ENCODE data around the gene CLSTN1. TPM values are rescaled to one million over a fixed set of nuclear protein-coding genes. Genes with fewer than 3 reads are reported as not detected.

Gene CLSTN1
- total RNA-seq, 1 experiment from 2014 or later = 100 TPM

- no peak overlapping the region for H3K14ac ChIP-seq (ENCODE audit: insufficient read depth, low read length)
- H2BK15ac ChIP-seq (ENCODE audit: low read depth, low read length) = no peak overlapping the region
- H3K79me1 ChIP-seq (ENCODE audit: insufficient read depth, low read depth, low read length, poor library complexity, severe bottlenecking) = peaks cover 18% of the 10 kb centered on the region
- no peak overlapping the region for H2AK5ac ChIP-seq (ENCODE audit: insufficient read length, low read length)
- no peak overlapping the region for H4K5ac ChIP-seq (ENCODE audit: insufficient read length, low read depth, low read length)
- no peak overlapping the region for H2BK20ac ChIP-seq (ENCODE audit: low read depth, low read length, poor library complexity, severe bottlenecking)
- Mint-ChIP-seq H3K4me3 (no peak overlapping the region), H3K27ac (no peak overlapping the region; a peak in 1 of 7 replicates), H3K4me1 (peaks cover 8 to 21% of the 10 kb centered on the region in 2 experiments), H3K36me3 (ENCODE audit: insufficient read depth in 1 of 3, low read depth in 3 of 3) (no peaks in the 10 kb centered on the region), H3K27me3 (ENCODE audit: low read depth) (no peaks in the 10 kb centered on the region), H3K9me3 (peaks cover 0 to 2% of the 10 kb centered on the region in 2 experiments; a peak in 1 of 5 replicates)
- H2BK120ac ChIP-seq (ENCODE audit: low read depth, low read length, poor library complexity, severe bottlenecking) = no peak overlapping the region
- no peaks in the 10 kb centered on the region for H4K20me1 ChIP-seq (ENCODE audit: control insufficient read depth, insufficient read depth, insufficient read length)
- H3K9ac ChIP-seq (ENCODE audit: extremely low read depth, insufficient read length, low read length) = no peak overlapping the region
- WGBS (ENCODE audit: extremely low coverage, insufficient read length, low lambda C conversion rate) = no CpG with 5 or more reads among the region's 10 CpGs
- no peak overlapping the region for H3K27ac ChIP-seq (ENCODE audit: insufficient read length, low read depth, low read length)
- H2BK12ac ChIP-seq (ENCODE audit: insufficient read length, low read depth, low read length) = no peak overlapping the region
- no peaks in the 10 kb centered on the region for H3K9me3 ChIP-seq (ENCODE audit: control insufficient read depth, low read depth, low read length)
- peaks cover 9% of the 10 kb centered on the region; the same call in 1 of the 2 replicates for H3K79me2 ChIP-seq (ENCODE audit: insufficient read depth, low read length)
- H2AFZ ChIP-seq (ENCODE audit: low read length) = no peak overlapping the region
- no peak overlapping the region for H3K23ac ChIP-seq (ENCODE audit: insufficient read length, low read depth, low read length)
- H3K27me3 ChIP-seq (ENCODE audit: insufficient read depth, low read length) = no peaks in the 10 kb centered on the region
- no peak overlapping the region for H3K56ac ChIP-seq (ENCODE audit: insufficient read length, low read depth, low read length)
- H3T11ph ChIP-seq (ENCODE audit: low read length) = no peak overlapping the region
- H4K8ac ChIP-seq (replicated peaks; ENCODE audit: insufficient read length, low read depth, low read length) = no peak overlapping the region
- TF ChIP-seq, protein P1, sequence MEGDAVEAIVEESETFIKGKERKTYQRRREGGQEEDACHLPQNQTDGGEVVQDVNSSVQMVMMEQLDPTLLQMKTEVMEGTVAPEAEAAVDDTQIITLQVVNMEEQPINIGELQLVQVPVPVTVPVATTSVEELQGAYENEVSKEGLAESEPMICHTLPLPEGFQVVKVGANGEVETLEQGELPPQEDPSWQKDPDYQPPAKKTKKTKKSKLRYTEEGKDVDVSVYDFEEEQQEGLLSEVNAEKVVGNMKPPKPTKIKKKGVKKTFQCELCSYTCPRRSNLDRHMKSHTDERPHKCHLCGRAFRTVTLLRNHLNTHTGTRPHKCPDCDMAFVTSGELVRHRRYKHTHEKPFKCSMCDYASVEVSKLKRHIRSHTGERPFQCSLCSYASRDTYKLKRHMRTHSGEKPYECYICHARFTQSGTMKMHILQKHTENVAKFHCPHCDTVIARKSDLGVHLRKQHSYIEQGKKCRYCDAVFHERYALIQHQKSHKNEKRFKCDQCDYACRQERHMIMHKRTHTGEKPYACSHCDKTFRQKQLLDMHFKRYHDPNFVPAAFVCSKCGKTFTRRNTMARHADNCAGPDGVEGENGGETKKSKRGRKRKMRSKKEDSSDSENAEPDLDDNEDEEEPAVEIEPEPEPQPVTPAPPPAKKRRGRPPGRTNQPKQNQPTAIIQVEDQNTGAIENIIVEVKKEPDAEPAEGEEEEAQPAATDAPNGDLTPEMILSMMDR (conservative IDR thresholded peaks at IDR 0.05) = no peak
- H3K23me2 ChIP-seq (ENCODE audit: insufficient read length, low read depth, low read length, poor library complexity, severe bottlenecking) = no peaks in the 10 kb centered on the region
- no peak for DNase-seq
- no peak overlapping the region for H3K4ac ChIP-seq (ENCODE audit: low read depth, low read length)
- H3K4me1 ChIP-seq (ENCODE audit: insufficient read depth, low read length) = no peaks in the 10 kb centered on the region; the same call in 1 of the 2 replicates
- H2BK5ac ChIP-seq (ENCODE audit: insufficient read length, low read length) = no peak overlapping the region
- no peak overlapping the region for H3K4me2 ChIP-seq (ENCODE audit: insufficient read depth, insufficient read length, low read length)
- no peak overlapping the region for H3K18ac ChIP-seq (ENCODE audit: insufficient read length, low read depth, low read length)
- no peak overlapping the region for H4K91ac ChIP-seq (ENCODE audit: insufficient read length, low read depth, low read length)
Observed at GRCh38 chr1:9782897-9783296, 40.9 kb downstream of the CLSTN1 start.
